K562 (cell line): ENCODE data around the gene SLC24A3. TPM values are rescaled to one million over a fixed set of nuclear protein-coding genes. Genes with fewer than 3 reads are reported as not detected.

Experiments
- ATAC-seq: fragments of 200-7000 bp; cut with Tn5 transposase; 3 replicates; pipeline ENCODE4 v1.9.1; 2020; ENCODE audit warnings: moderate library complexity
- BruUV-seq: library from RNA; stranded (reverse); fragments of 400-500 nt; replicated peaks from 2 replicates; lab custom pipeline; 2021; lab: Mats Ljungman, UMichigan
- CTCF ChIA-PET: fragments of 300-600 bp; formaldehyde crosslinking; extraction: SDS; loops from one replicate; lab custom pipeline; 2021; ENCODE audit warnings: low intra/inter-chr PET ratio; lab: Yijun Ruan, JAX
- POLR2A ChIA-PET: fragments of 300-600, 350-650 bp; sonication (Branson Sonifier 250); formaldehyde crosslinking; extraction: SDS; loops from one replicate; lab custom pipeline; 2021; ENCODE audit warnings: antibody characterized with exemption, inconsistent platforms; lab: Yijun Ruan, JAX
- DNase-seq, 4 experiments: peaks; one replicate each; pipeline versions ENCODE4 v3.0.0 to v3.0.0-alpha.2; 2011 to 2018; ENCODE audit warnings: low spot score in 3 of 4, mixed read lengths in 3 of 4; ENCODE audit errors: extremely low read depth in 1 of 4
- FAIRE-seq: peaks from 2 replicates; lab custom pipeline; 2011; peaks lifted over from hg19 to GRCh38; lab: Jason Lieb, UNC
- H2AFZ ChIP-seq: 2 replicates; pipeline ENCODE4 v1.6.0; 2011; ENCODE audit warnings: low read depth, low read length, control low read depth, inconsistent platforms
- H3K27ac ChIP-seq: fragments of 200-600 bp; 3 replicates; pipeline ENCODE4 v1.8.0; 2011; ENCODE audit warnings: low read depth, mild to moderate bottlenecking, control low read depth, inconsistent platforms, low read length, moderate library complexity, mixed read lengths; ENCODE audit errors: extremely low read depth
- H3K27me3 ChIP-seq, 2 experiments: fragments of 300-600 bp in 1 of 2; 2 replicates in 1 of 2; 3 replicates in 1 of 2; pipeline versions ENCODE4 v1.6.0 to v1.8.0; 2011; ENCODE audit warnings: inconsistent platforms in 2 of 2, low read length in 2 of 2, mild to moderate bottlenecking in 1 of 2, mixed read lengths in 1 of 2, moderate library complexity in 1 of 2; ENCODE audit not compliant: control insufficient read depth in 2 of 2, insufficient read depth in 2 of 2
- H3K36me3 ChIP-seq: fragments of 300-600 bp; 3 replicates; pipeline ENCODE4 v1.8.0; 2011; ENCODE audit warnings: mild to moderate bottlenecking, low read length, inconsistent platforms; ENCODE audit not compliant: control insufficient read depth, insufficient read depth
- H3K4me1 ChIP-seq, 2 experiments: fragments of 200-600 bp in 1 of 2; replicated peaks in 1 of 2; 2 replicates in 1 of 2; 3 replicates in 1 of 2; pipeline versions ENCODE4 v1.5.1 to v1.8.0; 2011; ENCODE audit warnings: inconsistent platforms in 2 of 2, low read length in 2 of 2, mild to moderate bottlenecking in 1 of 2, mixed read lengths in 1 of 2, moderate library complexity in 1 of 2; ENCODE audit not compliant: control insufficient read depth in 2 of 2, insufficient read depth in 2 of 2
- H3K4me2 ChIP-seq: 2 replicates; pipeline ENCODE4 v1.6.1; 2011; ENCODE audit warnings: low read length, control low read depth, inconsistent platforms, mixed read lengths; ENCODE audit not compliant: insufficient read depth
- H3K4me3 ChIP-seq: fragments of 200-600 bp; sonication (generic), shearing (Covaris generic); 2 replicates; pipeline ENCODE4 v1.5.1; 2016; ENCODE audit warnings: control low read depth, inconsistent platforms
- H3K79me2 ChIP-seq: fragments of 200-600 bp; 3 replicates; pipeline ENCODE4 v1.8.0; 2011; ENCODE audit warnings: low read length, inconsistent platforms; ENCODE audit not compliant: control insufficient read depth, insufficient read depth
- H3K9ac ChIP-seq, 2 experiments: 2 replicates each; pipeline versions ENCODE4 v1.6.0 to v1.6.1; 2011; ENCODE audit warnings: low read depth in 2 of 2, low read length in 2 of 2, control low read depth in 1 of 2, inconsistent platforms in 1 of 2, mild to moderate bottlenecking in 1 of 2, mixed read lengths in 1 of 2; ENCODE audit not compliant: insufficient read depth in 1 of 2
- H3K9me1 ChIP-seq: one replicate; pipeline ENCODE4 v1.6.0; 2011; ENCODE audit warnings: inconsistent platforms, mild to moderate bottlenecking, low read length, moderate library complexity; ENCODE audit not compliant: control insufficient read depth, insufficient read depth
- H3K9me3 ChIP-seq: replicated peaks from 2 replicates; pipeline ENCODE4 v1.5.1; 2011; ENCODE audit warnings: low read depth, low read length, inconsistent platforms; ENCODE audit not compliant: control insufficient read depth, insufficient read depth
- H4K20me1 ChIP-seq: replicated peaks from 2 replicates; pipeline ENCODE4 v1.6.1; 2011; ENCODE audit warnings: low read length, inconsistent platforms, mixed read lengths; ENCODE audit not compliant: control insufficient read depth, insufficient read depth
- CXXC5 ChIP-seq: fragments of 250-450 bp; sonication (Bioruptor Pico); IDR thresholded peaks from 2 replicates; pipeline ENCODE4 v1.8.0; 2022; ENCODE audit warnings: inconsistent platforms, mild to moderate bottlenecking, moderate library complexity
- ELF4 ChIP-seq: fragments of 450-650 bp; formaldehyde crosslinking; IDR thresholded peaks from 2 replicates; pipeline ENCODE4 v1.4.0; 2022; ENCODE audit warnings: missing genetic modification characterization
- FIP1L1 ChIP-seq: fragments of 200-400 bp; formaldehyde crosslinking; IDR thresholded peaks from 2 replicates; pipeline ENCODE4 v1.6.1; 2018; ENCODE audit warnings: mild to moderate bottlenecking, low read depth, low read length; ENCODE audit not compliant: poor library complexity, severe bottlenecking
- NR2F6 ChIP-seq: fragments of 450-650 bp; formaldehyde crosslinking; IDR thresholded peaks from 2 replicates; pipeline ENCODE4 v1.4.0; 2020; ENCODE audit warnings: mild to moderate bottlenecking
- NR4A1 ChIP-seq, 2 experiments: fragments of 250-450 bp in 1 of 2; fragments of 450-650 bp in 1 of 2; sonication (Bioruptor Pico) in 1 of 2; IDR thresholded peaks; 2 replicates each; pipeline versions ENCODE4 v1.4.0 to v1.6.1; 2016 to 2020; ENCODE audit warnings: mild to moderate bottlenecking in 2 of 2, missing compliant biosample characterization in 1 of 2, missing genetic modification characterization in 1 of 2, moderate library complexity in 1 of 2
- TAF15 ChIP-seq: fragments of 200-400 bp; formaldehyde crosslinking; IDR thresholded peaks from 2 replicates; pipeline ENCODE4 v1.6.1; 2017; ENCODE audit warnings: mild to moderate bottlenecking, low read depth, low read length, moderate library complexity
- ZBTB33 ChIP-seq: sonication (generic); formaldehyde crosslinking; IDR thresholded peaks from 2 replicates; pipeline ENCODE4 v1.8.1; 2023; ENCODE audit warnings: mild to moderate bottlenecking, missing genetic modification reagents
- in situ Hi-C: fragments of 300-500 bp; cut with MboI; formaldehyde crosslinking; loops from 4 replicates; pipeline ENCODE4 v1.15.0; 2018; ENCODE audit warnings: inconsistent platforms, mixed read lengths
- intact Hi-C: fragments of 100-400 bp; cut with micrococcal nuclease; formaldehyde crosslinking; loops from 2 replicates; pipeline ENCODE4 v1.14.2; 2022
- polyA plus RNA-seq, 8 experiments: library from polyadenylated mRNA; depleted of rRNA in 4 of 8; stranded (reverse) in 5 of 8; unstranded in 3 of 8; fragments of >200 nt; fragmentation: Nextera tagmentation in 2 of 8; fragmentation: Illumina TruSeq in 1 of 8; extraction: Ambion mirVana in 2 of 8; extraction: Trizol in 1 of 8; gene quantifications; 2 replicates each; pipeline versions ENCODE4 v1.2.1 to v1.2.3, GENCODE V29; 2011 to 2014; ENCODE audit warnings: inconsistent platforms in 1 of 8, missing spikeins in 1 of 8
- total RNA-seq, 7 experiments: library from RNA; depleted of rRNA in 6 of 7; stranded (reverse); fragments of >200 nt in 6 of 7; fragmentation: Illumina TruSeq in 2 of 7; extraction: Trizol in 2 of 7; gene quantifications; 2 replicates each; pipeline versions ENCODE4 v1.2.1 to v1.2.3, GENCODE V29; 2011 to 2021; ENCODE audit warnings: low replicate concordance in 1 of 7

The SLC24A3 gene
- total and polyA plus RNA-seq, 9 of the 15 experiments (the other 6 are each of a cell fraction or from before 2014, with no cell fraction given): not detected

DNA sequence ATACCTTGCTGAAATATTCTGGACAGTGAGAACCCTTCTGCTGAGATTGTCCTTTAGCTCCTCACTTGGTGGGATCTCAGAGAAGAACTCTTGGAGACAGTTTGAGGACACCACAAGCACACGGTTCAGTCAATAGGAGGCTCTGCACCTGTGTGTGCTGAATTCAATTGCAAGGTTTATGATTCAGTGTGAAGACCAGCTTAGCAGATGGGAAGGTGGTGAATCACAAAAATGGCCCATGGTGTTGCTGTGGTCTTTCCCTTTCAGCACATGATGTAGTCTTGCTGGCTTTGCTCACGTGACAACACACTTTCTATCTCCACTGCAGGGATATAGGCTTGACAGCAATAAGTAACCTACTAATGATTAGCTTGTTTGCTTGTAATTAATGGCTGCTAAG lies 270.3 kb downstream of the SLC24A3 start (continued):
- no peak for TF ChIP-seq ELF4 (CRISPR knock-in tag)
- TF ChIP-seq ZBTB33 (CRISPR knock-in tag): no peak
- no peak for TF ChIP-seq NR2F6
- no peak for TF ChIP-seq CXXC5
- TF ChIP-seq, all 486 proteins: peak for 0

- no peak for FAIRE-seq
- intact Hi-C loops (no loop called here), in situ Hi-C loops (no loop called here)
- no peaks in the 10 kb centered on the region for H3K4me1 ChIP-seq
- no peaks in the 10 kb centered on the region for H3K27me3 ChIP-seq
- no peak overlapping the region for H3K4me3 ChIP-seq
- no peak overlapping the region for H2AFZ ChIP-seq
- DNase-seq: no peak
- no peaks in the 10 kb centered on the region for H3K9me3 ChIP-seq
- H4K20me1 ChIP-seq: no peaks in the 10 kb centered on the region
- H3K9ac ChIP-seq: no peak overlapping the region
- H3K79me2 ChIP-seq: no peaks in the 10 kb centered on the region
- ChIA-PET POLR2A (no interaction called here), CTCF (no interaction called here)
- H3K36me3 ChIP-seq: no peaks in the 10 kb centered on the region
- H3K27ac ChIP-seq: no peak overlapping the region
- BruUV-seq: no TSS peak
- H3K9me1 ChIP-seq: no peaks in the 10 kb centered on the region
- no peak for ATAC-seq
- TF ChIP-seq TAF15 (no peak), NR4A1 (CRISPR knock-in tag; IDR thresholded peaks at IDR 0.05) (no peak), NR4A1 (tag; IDR thresholded peaks at IDR 0.05) (no peak), FIP1L1 (no peak)
- TF ChIP-seq, all 486 proteins: peak for 0
- H3K4me2 ChIP-seq: no peak overlapping the region
Measured at GRCh38 chr20:19483309-19483708, 270.9 kb downstream of the SLC24A3 start.
